Caki2 (cell line): ENCODE data around the gene SIGMAR1. TPM values are rescaled to one million over a fixed set of nuclear protein-coding genes. Genes with fewer than 3 reads are reported as not detected.

Source experiments
- DNase-seq: peaks from one replicate; pipeline ENCODE4 v3.0.0-alpha.2; 2015; ENCODE audit warnings: low read depth
- in situ Hi-C: cut with HindIII; loops from 2 replicates; pipeline ENCODE4 v1.10.0; 2016; ENCODE audit warnings: low sequenced_read_pairs, low pct_unique_long_range_greater_than_20kb, mixed read lengths
- total RNA-seq: library from RNA; depleted of rRNA; stranded (reverse); fragments of >200 nt; shearing (Covaris generic); gene quantifications from 2 replicates; pipeline ENCODE4 v1.2.3, GENCODE V29; 2014; ENCODE audit warnings: low replicate concordance; rRNA removed

SIGMAR1 gene
- total RNA-seq, 1 experiment from 2014 or later: 93.9 TPM

DNA sequence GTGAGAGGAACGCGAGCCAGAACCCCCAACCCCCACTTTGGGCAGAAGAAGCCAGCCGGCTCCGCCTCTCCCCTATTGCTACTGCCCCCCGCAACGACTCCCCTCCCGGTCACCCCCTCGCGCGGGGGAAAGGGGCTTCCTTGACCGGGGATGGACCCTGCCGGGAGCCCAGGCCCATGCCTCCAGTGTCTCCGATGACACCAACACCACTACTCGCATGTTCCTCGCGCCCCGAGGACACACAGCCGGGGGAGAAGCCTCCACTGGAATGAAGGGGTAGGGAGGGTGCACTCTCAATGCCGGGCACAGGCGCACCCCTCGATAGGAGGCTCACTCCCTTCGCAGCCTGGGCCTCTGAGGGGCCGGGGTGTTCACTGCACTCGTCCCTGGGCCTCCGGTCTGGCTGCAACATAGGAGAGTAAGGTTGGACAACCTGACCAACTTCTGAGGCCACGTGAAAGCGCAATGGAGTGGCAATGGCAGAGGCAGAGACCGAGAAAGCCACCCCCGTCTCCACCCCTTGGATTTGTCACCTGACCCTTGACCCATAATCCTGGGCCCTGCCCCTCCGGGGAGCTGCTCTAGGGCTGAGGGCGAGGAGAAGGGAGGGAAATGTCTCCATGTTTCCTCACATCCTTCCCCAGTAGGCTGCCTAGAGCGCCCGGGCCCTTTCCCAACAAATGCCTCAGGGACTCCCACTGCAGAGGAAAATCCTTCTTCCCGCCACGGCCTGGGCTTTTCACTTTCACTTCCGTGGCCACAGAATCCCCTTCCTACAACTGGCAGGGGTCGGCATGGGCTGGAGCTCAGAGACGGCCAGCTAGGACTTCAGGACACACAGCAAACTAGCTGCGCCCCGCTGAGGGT, 47.0 kb downstream of the SIGMAR1 start:
- DNase-seq: no peak
- in situ Hi-C loops: no loop called here

DNA sequence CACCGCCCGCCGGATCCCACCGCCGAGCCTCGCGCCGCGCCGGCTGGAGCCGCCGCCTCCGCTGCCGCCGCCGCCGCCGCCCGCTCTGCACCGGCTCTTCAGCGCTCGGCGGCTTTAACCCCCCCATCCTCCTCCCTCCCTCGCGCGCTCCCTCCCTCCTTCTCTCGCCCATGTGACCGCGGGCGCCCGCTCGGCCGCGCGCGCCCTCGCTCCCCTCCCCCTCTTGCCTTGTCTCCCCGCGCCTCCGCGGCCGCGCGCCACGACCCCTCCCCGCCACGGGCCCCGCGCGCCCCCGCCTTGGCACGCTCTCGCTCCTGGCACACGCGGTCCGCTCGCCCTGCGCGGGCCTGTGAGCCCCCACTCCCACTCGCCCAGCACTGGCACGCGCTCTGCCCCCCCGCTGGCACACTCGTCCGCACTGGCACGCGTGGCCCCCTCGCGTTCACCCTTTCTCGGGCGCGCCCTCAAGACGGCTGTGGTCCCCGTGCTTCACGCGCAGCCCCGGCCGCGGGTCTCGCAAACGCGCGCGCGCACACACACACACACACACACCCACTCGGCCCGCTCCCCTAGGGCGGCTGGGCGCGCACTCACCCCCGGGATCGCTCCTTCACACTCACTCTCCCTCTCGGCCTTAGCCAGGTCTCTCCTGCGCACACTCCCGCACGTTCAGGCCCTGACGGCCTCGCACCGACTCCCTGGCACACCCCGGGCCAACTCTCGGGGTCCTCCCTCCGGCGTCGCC, 47.8 kb downstream of the SIGMAR1 start, which contains the start of gene CNTFR:
Gene CNTFR (minus strand): TSS at position 89 of the 745 bp plus-strand sequence. CDS start 20,743 bp downstream, outside the sequence.
- in situ Hi-C loops: no loop called here
- DNase-seq: no peak

DNA sequence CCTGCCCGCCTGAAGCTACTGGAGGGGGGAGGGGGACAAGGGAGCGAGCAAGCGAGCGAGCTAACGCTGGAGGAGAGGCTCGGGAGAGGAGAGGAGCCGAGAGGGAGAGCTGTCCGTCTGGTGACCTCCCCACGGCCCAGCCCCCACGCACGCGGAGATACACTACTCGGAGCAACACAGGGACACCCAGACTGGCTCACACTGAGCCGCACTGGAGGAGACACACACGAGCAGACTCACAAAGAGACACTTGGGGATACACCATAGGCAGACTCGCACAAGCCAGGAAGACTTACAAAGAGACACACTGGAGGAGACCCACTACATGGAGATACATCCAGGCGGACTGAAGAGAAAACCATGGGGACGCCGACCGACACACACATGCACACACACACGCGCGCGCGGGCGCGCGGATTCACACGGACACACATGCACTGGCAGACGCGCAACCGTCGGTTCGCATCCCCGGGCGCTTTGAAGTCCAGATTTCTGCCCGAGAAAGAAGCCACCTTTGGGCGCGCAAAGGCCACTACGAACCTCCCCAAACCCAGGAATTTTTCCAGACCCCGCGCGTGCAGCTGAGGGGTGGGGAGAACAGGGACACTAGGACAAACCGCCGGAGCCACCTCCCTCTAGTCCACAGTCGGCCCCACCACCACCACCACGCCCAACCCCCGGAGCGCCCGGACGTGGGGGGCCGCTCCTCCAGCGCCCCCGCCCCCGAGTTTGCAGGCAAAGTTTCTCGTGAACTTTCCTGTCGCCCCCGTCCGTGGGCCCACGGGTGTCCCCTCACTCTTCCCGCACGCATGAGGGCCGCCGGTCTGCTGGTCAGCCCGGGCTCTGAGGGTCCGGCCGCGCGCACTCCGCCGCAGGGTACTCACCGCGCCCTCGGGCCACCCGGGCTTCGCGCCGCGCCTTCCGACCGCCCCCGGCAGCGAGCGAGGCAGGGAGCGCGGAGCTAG, 48.6 kb downstream of the SIGMAR1 start:
- DNase-seq: no peak
- in situ Hi-C loops: no loop called here

DNA sequence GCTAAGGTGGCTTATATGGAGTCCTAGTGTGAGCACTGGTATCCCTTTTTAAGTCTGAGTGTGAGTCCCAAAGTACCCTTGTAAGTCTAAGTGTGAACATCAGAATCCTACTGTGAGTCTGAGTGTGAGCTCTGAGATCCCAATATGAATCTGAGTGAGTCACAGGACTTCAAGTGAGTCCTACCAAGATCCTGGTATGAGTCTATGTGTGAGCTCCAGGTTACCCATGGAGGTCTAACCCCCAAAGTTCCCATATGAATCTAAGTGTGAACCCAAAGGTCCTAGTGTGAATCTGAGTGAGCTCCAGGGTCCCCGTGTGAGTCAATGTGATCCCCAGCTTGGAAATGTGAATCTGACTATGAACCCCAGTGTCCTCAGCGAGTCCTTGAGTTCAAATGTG, 50.3 kb downstream of the SIGMAR1 start:
- DNase-seq: no peak
- in situ Hi-C loops: no loop called here

- in situ Hi-C loops: no loop called here
- DNase-seq: no peak
These were observed 51.5 kb downstream of the SIGMAR1 start for GRCh38 chr9:34585946-34586669.

GRCh38 chr9:34584970-34585369, 52.6 kb downstream of the SIGMAR1 start:
- DNase-seq: no peak
- in situ Hi-C loops: no loop called here

Other genes with a start within 250 kb of the SIGMAR1 start
- 5.4 and 13.1 TPM in 2 replicates for gene FAM219A, start 179.2 kb downstream of the SIGMAR1 start, total RNA-seq
- not detected in 2 replicates for gene DNAI1, start 179.0 kb downstream of the SIGMAR1 start, total RNA-seq
- gene ENHO, start 114.8 kb downstream of the SIGMAR1 start, total RNA-seq: 4.0 TPM in 1 of 2 replicates, not detected in the other
- gene CNTFR, start 48.1 kb downstream of the SIGMAR1 start, total RNA-seq: not detected in 2 replicates
- 40.9 and 71.8 TPM in 2 replicates for gene RPP25L, start 25.7 kb downstream of the SIGMAR1 start, total RNA-seq
- gene DCTN3, start 17.3 kb downstream of the SIGMAR1 start, total RNA-seq: 90.1 and 110 TPM in 2 replicates
- gene ARID3C, start 8.7 kb downstream of the SIGMAR1 start, total RNA-seq: not detected in 2 replicates
- 12.2 and 13.8 TPM in 2 replicates for gene GALT, start 8.9 kb upstream of the SIGMAR1 start, total RNA-seq
- gene IL11RA, start 14.4 kb upstream of the SIGMAR1 start, total RNA-seq: 0.32 and 1.6 TPM in 2 replicates
- gene CCL27, start 24.9 kb upstream of the SIGMAR1 start, total RNA-seq: 1.3 TPM in 1 of 2 replicates, not detected in the other
- gene CCL19, start 53.5 kb upstream of the SIGMAR1 start, total RNA-seq: not detected in 2 replicates
- gene CCL21, start 72.3 kb upstream of the SIGMAR1 start, total RNA-seq: not detected in 2 replicates